IPS DF 4.7 (cell line): ENCODE data around the gene LECT2.

ENCODE experiments used
- DNase-seq: peaks from one replicate; pipeline ENCODE4 v3.0.0-alpha.2; 2013; ENCODE audit warnings: low spot score; ENCODE audit errors: extremely low read depth

The LECT2 gene

DNA sequence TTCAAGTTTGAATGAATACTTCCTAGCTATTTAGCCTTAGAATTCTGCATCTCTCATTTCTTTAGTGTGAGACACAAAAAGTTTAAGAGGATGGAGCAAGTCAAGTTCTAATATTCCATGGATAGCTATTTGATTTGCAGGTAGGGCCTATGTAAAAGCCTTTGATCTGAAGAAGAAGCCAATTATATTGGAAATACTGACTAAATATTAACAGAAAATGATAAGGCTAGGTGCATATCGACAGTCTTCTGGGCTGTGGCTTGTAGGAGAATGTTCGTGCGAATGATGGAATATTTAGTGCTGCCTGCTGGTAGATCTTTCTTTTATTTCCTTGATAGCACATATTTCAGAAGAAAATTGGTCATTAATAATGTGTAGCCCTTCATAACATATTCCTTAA, at the start of gene LECT2:
Gene LECT2 (minus strand): TSS at position 85 of the 400 bp plus-strand sequence. CDS start 150 bp downstream, outside the sequence.
- DNase-seq = no peak

DNA sequence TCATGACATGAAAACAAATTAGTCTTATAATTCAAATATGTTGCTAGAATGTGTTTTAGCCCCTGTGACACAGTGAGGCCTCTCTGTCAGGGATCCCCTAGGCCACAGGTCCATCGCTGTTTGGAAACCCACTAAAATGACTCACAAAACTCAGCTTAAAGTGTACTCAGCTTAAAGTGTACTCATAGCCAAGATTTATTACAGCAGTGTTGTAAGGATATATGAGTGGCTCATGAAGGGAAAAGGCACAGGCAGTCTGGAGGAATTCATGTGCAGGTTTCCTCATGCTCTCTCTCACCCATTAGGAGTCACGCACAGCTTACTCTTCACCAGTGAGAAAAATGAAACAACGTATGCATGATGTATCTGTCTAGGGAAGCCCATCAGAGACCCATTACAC, 49.7 kb upstream of the LECT2 start:
- DNase-seq = no peak

DNA sequence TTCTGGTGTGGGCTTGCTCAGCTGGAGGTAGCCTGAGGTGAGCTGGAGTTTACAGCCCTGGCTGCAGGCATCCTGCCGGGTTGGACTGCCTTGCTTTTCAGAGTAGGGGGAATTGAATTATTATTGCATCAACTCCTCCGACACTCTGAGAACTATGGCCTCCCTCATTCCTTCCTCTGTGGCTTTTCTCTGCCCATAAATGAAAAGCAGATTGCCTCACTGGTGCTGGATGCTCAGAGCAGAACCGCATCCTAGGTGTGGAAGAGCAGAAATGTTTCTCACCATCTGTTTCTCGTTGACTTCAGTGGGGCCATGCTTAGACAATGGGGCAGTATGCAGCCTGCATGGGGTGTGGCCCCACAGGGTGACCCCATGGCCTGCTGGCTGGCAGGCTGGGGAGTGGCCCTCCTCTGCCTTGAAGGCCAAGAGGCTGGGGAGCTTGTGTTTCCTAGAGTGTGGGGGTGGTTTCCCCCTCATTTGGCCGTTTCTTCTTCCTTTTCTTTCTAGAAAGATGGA, 46.7 kb upstream of the LECT2 start:
- no peak for DNase-seq

GRCh38 chr5:136000932-136001331, 46.1 kb upstream of the LECT2 start:
- DNase-seq = no peak

GRCh38 chr5:136000147-136000546, 45.4 kb upstream of the LECT2 start:
- no peak for DNase-seq

DNA sequence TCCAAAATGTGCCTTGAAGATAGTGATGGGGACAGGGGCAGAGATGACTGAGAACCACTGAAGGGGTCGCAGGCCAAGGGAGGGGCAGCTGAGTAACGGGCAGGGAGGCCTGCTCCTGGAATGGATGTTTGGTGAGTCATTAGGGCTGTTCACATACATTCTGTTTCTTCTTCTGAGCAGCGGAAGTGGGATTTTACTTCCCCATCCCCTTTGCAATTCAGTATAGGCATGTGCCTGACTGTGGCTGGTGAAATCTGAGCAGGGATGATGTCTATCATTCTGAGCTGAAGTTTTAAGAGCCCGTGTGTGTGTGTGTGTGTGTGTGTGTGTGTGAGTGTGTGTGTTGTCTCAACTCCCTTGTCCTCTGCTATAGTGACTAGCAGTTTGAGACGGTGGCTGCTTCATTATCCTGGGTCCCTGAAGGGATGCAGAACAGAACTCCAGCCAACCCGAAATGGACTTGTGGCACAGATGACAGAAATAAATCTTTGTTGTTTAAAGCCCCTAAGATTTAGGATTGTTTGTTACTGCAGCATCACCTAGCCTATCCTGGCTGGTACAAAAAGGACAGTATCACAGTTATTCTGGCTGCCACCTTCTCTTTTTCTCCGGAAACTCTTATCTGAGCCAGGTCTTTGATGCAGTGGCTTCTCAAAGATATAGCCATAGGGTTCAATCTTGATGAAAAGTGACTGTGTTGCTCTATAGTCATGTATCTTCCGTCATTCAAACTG, 44.8 kb upstream of the LECT2 start:
- no peak for DNase-seq

DNA sequence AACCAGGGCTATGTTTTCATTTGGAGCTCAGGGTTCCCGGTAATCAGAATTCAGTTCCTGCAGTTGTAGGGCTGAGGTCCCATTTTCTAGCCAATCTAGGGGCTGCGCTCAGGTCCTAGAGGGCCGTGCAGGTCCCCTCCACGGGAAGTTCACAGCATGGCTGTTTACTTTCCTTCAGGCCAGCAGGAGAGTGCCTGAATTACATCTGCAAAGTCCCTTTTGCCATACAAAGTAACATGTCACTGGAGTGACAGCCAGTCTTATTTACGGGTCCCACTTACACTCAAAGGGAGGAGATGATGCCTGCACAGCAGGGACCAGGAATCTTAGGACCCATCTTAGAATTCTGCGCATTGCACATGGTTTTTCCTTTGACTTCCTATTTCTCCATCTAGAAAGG, 44.1 kb upstream of the LECT2 start:
- DNase-seq = no peak

DNA sequence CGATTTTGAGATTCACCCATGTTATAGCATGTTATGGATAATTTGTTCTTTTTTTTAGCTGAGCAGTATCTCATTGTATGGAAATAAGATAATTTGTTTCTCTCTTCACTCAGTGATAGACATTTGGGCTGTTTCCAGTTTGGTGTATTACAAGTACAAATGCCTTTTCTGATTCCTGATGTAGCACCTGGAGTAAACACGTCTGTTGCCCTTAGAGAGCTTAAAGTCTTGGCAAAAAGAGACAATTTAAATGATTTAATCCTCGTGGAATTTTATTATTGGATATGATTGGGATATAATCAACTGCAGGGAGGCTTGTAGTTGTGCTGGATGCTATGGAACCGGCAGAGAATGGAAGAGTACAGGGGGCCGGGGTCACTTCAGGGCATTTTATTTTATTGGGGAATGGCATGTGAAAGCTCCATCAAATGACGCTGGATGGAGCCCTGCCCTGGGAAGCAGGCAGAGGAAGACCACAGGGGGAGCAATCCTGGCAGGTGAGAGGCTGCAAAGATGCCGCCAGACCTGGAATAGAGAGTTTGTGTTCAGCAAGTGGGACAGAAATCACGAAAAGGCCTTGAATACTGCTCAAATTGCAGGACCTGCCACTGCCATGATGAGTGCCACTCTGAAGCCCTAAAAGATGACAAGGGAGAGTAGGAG, 43.0 kb upstream of the LECT2 start:
- no peak for DNase-seq

DNA sequence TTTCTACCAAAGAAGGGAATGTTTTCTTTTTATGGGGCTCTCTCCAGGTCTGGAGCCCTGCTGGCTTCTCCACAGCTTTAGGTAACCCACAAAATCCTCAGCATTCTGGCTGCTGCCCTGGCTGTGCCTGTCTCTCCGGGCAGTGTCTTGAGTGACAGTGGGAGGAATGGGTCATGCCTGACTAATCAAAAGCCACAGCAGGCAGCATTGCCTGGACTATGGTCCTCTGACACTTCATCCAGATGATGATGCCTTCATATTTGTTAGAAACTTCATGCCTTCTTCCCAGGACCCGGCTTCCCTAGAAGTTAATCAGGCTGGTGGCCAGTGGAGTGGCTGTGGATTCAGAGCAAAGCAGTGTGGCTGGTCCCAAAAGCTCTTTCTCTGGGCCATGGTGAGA, 41.8 kb upstream of the LECT2 start:
- DNase-seq = no peak

GRCh38 chr5:135995976-135996375, 41.2 kb upstream of the LECT2 start:
- DNase-seq = no peak

GRCh38 chr5:135993880-135994636, 39.3 kb upstream of the LECT2 start:
- DNase-seq = no peak

DNA sequence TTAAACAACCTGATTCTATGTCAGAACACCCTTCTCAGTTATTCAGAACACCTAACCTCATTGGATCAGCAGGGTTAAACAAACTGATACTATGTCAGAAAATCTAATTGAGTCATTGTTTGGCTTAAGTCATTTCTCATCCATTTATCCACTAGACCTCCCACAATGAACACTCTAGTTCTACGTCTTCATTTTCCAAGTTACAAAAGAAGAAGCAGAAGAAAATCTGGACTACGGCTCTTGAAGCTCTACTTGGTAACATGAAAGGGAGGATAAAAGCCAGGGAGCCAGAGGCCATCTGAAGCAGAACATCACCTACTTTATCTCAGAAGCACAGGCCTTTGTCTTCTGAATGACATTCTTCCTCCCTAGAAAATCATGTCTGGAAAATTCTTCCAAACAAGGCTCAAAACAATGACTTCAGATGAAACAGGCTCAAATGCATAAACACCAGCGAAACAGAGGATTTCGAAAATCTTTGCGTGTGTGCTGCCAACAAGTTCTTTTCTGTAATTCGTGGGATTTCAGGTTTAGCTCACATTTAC, 38.6 kb upstream of the LECT2 start:
- DNase-seq = no peak

GRCh38 chr5:135991429-135991828, 36.6 kb upstream of the LECT2 start:
- DNase-seq = no peak

DNA sequence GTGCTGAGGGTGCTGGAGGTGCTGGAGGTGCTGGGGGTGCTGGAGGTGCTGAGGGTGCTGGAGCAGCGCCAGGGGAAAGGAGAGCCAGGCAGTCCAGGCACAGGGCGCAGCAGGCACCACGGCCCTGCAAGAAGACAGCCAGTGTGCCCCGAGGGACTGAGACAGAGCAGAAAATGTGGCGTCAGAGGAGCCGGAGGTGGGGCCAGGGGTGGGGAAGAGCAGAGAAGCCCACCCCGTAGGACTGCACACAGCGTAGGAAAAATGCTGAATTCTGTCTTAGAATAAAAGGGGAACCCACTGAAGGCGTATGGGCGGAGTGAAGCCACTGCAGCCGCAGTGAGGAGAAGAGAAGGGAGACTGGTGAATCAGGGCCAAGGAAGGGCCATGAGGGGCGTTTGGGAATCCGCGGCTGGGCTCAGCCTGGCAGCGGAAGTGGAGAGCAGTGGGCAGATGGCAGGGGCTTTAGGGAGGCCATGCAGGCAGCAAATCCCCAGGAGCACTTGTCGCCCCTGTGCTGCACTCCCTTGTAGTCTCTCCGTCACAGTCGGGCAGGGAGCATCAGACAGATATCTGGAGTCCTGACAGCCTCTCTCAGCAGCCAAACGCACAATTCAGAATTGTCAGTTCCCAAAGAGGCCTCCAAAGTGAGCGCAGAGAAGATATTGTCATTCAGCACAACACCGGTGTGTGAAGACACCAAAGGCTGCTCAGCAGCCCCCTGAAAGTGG, 35.9 kb upstream of the LECT2 start:
- no peak for DNase-seq

GRCh38 chr5:135989686-135990085, 34.9 kb upstream of the LECT2 start:
- no peak for DNase-seq

DNA sequence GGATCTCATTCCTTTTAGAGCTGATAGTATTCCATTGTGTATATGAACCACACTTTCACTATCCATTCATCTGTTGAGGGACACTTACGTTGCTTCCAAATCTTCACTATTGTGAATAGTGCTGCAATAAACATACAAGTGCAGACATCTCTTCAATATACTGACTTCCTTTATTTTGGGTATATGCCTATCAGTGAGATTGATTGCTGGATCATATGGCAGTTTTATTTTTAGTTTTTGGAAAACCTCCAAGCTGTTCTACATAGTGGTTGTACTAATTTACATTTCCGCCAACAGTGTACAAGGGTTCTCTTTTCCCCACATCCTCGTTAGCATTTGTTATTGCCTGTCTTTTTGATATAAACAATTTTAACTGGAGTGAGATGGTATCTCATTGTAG, 33.8 kb upstream of the LECT2 start:
- DNase-seq = no peak

DNA sequence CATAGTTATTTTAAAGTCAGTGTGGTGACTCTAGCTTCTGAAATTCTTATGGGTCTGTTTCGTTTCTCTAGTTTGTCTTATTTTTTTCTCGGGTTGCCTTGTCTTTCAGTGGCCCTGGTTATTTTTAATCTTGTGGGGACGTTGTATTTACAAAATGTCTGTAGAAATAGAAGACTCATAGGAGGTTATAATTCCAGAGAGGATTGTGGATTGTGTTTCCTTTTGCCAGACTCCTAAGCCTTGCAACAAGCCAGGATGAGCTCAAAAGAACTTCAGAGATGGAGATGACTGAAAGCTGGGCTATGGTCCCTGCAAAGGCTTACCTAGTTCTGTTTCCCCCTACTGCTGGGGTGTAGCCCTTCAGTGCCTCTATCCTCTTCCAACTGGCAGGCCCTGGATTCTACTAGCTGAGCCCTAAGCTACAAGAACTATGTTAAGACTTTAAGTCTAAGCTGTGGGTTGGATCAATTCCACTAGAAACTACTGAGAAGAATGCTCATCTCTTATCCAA, 32.2 kb upstream of the LECT2 start:
- no peak for DNase-seq

DNA sequence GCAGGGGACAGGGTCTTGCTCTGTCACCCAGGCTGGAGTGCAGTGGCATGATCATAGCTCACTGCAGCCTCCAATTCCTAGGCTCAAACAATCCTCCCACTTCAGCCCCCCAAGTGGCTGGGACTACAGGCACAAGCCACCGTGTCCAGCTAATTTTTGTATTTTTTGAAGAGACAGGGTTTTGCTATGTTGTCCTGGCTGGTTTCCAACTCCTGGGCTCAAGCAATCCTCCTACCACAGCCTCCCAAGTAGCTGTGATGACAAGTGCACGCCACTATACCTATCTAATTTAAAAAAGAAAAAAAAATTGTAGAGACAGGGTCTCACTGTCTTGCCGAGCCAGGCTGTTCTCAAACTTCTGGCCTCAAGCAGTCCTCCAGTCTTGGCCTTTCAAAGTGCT, 31.6 kb upstream of the LECT2 start:
- DNase-seq = no peak

GRCh38 chr5:135985951-135986350, 31.2 kb upstream of the LECT2 start:
- no peak for DNase-seq

- no peak for DNase-seq
Measured at GRCh38 chr5:135980620-135981019, 25.8 kb upstream of the LECT2 start.

- DNase-seq = no peak
Measured at GRCh38 chr5:135979510-135979909, 24.7 kb upstream of the LECT2 start.
